HFF-Myc (cell line): ENCODE measurements around the gene HK3.

ENCODE experiments used
- DNase-seq: peaks from one replicate; pipeline ENCODE4 v3.0.0-alpha.2; 2011; ENCODE audit warnings: low read depth; ENCODE audit errors: extremely low read depth
- H3K4me3 ChIP-seq: replicated peaks from 2 replicates; pipeline ENCODE4 v1.5.1; 2011; ENCODE audit warnings: low read depth, mild to moderate bottlenecking, control low read depth, low read length
- CTCF ChIP-seq: IDR thresholded peaks from 2 replicates; pipeline ENCODE4 v1.5.1; 2012; ENCODE audit warnings: mild to moderate bottlenecking, low read depth, low read length, control low read depth; ENCODE audit errors: missing control alignments

The HK3 gene

GRCh38 chr5:176856746-176857145 lies 42.4 kb downstream of the HK3 start:
- no peak for TF ChIP-seq CTCF
- no peak overlapping the region for H3K4me3 ChIP-seq
- DNase-seq: no peak

GRCh38 chr5:176855598-176855997 lies 43.5 kb downstream of the HK3 start:
- no peak for TF ChIP-seq CTCF
- H3K4me3 ChIP-seq: no peak overlapping the region
- no peak for DNase-seq

- TF ChIP-seq CTCF: no peak
- no peak for DNase-seq
- no peak overlapping the region for H3K4me3 ChIP-seq
Measured at GRCh38 chr5:176854164-176854563, 45.0 kb downstream of the HK3 start.

- no peak for DNase-seq
- no peak for TF ChIP-seq CTCF
- H3K4me3 ChIP-seq: no peak overlapping the region
Measured at GRCh38 chr5:176853151-176853778, 45.9 kb downstream of the HK3 start.

- TF ChIP-seq CTCF: no peak
Measured at GRCh38 chr5:176851871-176852658, 47.1 kb downstream of the HK3 start.

GRCh38 chr5:176851380-176851779 lies 47.8 kb downstream of the HK3 start:
- DNase-seq: no peak
- no peak for TF ChIP-seq CTCF
- H3K4me3 ChIP-seq: no peak overlapping the region

More at GRCh38 chr5:176851871-176852658, 47.1 kb downstream of the HK3 start:
- H3K4me3 ChIP-seq: no peak overlapping the region
- no peak for DNase-seq
